ENCODE results near the gene LRRC8D.

The LRRC8D gene

DNA sequence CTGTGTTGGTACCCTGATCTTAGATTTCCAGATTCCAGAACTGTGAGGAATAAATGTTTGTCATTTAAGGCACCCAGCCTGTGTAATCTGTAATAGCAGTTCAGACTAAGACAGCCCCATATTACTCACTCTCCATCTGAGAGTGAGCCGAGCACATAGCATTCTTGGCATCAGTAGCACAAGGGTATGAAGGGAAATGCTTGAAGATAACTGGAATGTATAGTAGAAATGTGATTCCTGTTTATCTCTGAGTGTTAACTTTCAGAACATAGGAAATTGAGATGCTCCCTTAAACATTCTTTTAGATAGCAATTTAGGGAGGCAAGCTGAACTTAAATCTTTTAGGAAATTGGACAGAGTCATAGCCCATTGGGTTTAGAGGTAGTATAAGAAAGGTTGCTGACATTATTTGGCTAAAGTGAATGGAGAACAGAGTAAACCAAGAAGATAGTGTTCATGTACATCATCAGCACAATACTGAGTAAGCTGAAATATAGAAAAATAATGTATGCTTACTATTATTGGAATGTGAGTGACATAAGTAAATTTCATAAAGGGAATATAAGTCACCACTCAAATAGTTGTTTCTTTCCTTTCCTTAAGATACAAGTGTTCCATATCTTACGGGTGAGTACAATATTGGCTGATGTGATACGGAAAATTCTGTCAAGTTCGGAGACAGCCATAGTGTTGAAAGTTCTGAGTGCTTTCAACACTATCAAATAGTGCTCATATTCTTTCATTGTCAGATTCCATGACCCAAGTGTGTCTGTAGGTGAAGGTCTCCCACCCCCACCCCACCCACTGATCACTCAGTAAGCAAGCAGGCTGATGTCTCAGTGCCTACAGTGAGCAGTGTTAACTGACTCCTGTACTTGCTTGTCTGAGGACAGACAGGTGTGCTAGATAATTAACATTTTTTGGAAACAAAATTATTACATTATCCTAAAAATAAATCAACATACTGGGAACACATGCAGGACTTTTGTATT lies 73.7 kb downstream of the LRRC8D start:
- Histone ChIP-seq H3K9ac (ENCODE audit: low read depth, low read length) (no peak overlapping the region), H3K4me3 (ENCODE audit: low read depth, low read length) (no peak overlapping the region), H3K36me3 (ENCODE audit: control insufficient read depth, insufficient read depth, low read length) (no peaks in the 10 kb centered on the region), H3K27me3 (ENCODE audit: control insufficient read depth, insufficient read depth, low read length) (no peaks in the 10 kb centered on the region), H3K4me1 (ENCODE audit: control insufficient read depth, insufficient read depth, low read length) (peaks cover 8% of the 10 kb centered on the region), H3K9me3 (ENCODE audit: control insufficient read depth, insufficient read depth, low read length) (no peaks in the 10 kb centered on the region)

DNA sequence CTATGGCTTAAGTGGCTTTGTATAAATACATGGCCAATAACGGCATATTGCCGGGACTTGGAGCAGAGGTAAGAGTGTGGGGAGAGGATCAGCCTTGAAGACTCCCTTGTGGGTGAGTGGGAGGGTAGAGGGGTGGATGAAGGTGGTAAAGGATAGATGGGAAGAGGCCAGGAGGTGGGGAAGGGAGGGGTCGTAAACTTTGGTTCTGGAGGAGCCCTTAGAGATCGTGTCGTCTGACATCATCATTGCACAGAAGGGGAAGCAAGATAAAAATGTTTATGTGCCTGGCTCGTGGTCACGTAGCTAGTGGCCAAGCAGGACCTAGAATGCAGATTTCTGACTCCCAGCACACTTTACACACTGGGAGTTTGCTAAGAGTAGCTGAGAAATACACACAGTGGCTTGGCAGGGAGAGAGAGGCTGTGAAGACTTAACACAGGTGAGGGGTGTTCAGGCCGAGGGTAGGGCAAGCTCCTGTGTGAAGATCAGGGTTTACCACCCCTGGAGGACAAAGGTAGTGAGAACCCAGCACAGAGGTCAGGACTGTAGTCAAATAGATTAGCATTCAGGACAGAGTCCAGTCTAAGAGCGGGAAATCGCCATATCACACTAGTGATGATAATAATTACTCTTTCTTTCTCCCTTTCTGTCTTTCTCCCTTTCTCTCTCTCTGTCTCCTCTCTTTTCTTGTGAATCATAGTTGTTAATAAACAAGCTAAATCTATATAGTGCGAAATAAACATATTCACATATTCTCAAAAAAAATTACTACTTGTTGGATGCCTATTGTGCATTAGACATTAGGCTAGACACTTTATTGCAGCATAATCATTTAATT lies 75.5 kb downstream of the LRRC8D start:
- H3K36me3 ChIP-seq (ENCODE audit: control insufficient read depth, insufficient read depth, low read length), result no peaks in the 10 kb centered on the region
- H3K4me3 ChIP-seq (ENCODE audit: low read depth, low read length), result no peak overlapping the region

DNA sequence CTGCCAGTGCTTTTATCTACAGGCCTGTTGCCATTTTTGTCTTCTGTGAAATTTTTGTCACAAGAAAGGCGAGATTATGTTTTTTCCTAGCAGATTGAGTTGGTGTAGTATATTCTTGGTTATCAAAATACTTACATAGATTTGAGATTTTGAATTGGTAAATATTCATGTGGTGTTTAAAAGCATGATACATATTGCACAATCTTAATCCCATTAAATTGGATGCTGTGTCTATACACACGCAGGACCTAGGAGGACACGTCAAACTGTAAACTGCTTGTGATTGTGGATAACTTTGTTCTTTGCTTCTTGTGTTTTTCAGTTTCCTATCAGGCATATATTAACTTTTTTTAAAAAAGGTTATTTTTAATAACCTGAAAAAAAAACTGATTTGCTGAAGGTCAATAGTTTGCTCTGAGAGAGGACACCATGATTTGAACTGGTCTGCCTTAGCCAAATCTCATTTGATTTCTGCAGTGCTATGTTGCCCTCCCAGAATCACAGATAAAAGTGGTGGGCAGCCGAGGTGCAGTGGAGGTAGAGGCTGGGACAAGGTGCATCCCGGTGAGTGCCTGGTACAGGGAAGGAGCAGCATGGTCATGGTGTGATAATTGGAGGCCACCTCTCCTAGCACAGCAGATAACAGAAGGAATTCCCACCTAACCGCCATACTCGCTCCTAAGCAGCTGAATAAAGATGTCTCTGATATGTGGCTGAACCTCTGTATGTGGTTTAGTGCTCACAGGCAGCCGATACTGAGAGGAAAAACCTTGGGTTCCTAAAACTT lies 76.7 kb downstream of the LRRC8D start:
- no peaks in the 10 kb centered on the region for H3K9me3 ChIP-seq (ENCODE audit: control insufficient read depth, insufficient read depth, low read length)
- H3K4me3 ChIP-seq (ENCODE audit: low read depth, low read length), result no peak overlapping the region
- H3K4me1 ChIP-seq (ENCODE audit: control insufficient read depth, insufficient read depth, low read length), result peaks cover 8% of the 10 kb centered on the region
- H3K27me3 ChIP-seq (ENCODE audit: control insufficient read depth, insufficient read depth, low read length), result no peaks in the 10 kb centered on the region
- H3K36me3 ChIP-seq (ENCODE audit: control insufficient read depth, insufficient read depth, low read length), result no peaks in the 10 kb centered on the region
- H3K9ac ChIP-seq (ENCODE audit: low read depth, low read length), result no peak overlapping the region

More for the DNA sequence above, 75.5 kb downstream of the LRRC8D start:
- no peaks in the 10 kb centered on the region for H3K27me3 ChIP-seq (ENCODE audit: control insufficient read depth, insufficient read depth, low read length)
- no peaks in the 10 kb centered on the region for H3K9me3 ChIP-seq (ENCODE audit: control insufficient read depth, insufficient read depth, low read length)
- peaks cover 8% of the 10 kb centered on the region for H3K4me1 ChIP-seq (ENCODE audit: control insufficient read depth, insufficient read depth, low read length)
- no peak overlapping the region for H3K9ac ChIP-seq (ENCODE audit: low read depth, low read length)

DNA sequence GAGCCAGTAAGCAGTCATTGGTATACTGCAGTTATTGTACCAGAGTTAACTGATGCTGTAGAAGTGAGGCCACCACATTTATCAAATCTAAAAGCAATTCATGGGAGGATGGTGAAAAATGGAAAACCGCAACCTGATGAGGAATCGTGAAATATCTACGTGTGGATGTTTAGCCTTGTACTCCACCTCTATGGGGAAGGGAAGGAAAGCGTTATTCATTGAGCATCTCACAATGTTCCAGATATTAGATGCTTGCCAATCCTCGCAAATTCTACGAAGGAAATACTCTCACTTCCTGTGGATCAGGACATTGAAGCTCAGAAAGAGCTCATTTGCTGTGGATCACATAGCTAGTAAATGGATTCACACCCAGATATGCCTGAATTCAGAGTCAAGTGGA lies 77.3 kb downstream of the LRRC8D start:
- Histone ChIP-seq H3K9me3 (ENCODE audit: control insufficient read depth, insufficient read depth, low read length) (no peaks in the 10 kb centered on the region), H3K36me3 (ENCODE audit: control insufficient read depth, insufficient read depth, low read length) (no peaks in the 10 kb centered on the region), H3K4me3 (ENCODE audit: low read depth, low read length) (no peak overlapping the region), H3K4me1 (ENCODE audit: control insufficient read depth, insufficient read depth, low read length) (peaks cover 8% of the 10 kb centered on the region), H3K27me3 (ENCODE audit: control insufficient read depth, insufficient read depth, low read length) (no peaks in the 10 kb centered on the region), H3K9ac (ENCODE audit: low read depth, low read length) (no peak overlapping the region)

DNA sequence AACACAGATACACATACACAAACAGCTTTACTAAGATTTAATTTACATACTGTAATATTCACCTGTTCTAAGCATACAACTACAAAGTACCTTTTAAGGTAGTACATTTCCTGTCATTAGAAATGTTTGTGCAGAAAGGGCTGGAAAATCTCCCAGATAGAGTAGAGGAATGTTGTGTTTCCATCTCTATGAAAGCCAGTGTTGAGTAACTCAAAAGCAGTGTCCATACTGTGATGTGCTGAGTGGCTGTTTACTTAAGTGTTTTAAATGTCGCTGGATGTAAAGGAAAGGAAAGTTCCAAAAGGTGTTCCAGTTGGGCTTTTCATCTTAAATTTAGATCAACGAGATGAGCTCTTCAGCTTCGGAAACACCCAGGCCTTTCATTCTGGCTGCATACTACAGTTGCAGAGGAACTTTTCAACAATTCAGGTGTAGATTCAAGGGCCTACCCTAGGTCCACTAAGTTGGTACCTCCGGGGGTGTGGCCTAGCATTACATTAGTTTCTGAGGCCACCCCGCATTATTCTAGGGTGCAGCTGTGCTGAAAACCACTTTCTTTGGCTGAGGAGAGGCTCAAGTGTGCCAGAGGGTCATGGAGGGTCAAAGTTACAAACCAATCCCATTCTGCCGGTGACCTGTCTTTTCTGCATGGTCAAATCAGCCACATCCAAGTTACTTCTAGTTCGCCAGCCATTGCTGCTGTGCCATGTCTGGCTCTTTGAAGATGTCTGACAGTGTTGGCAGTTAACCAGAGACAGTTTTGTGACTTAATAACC lies 78.1 kb downstream of the LRRC8D start:
- no peaks in the 10 kb centered on the region for H3K36me3 ChIP-seq (ENCODE audit: control insufficient read depth, insufficient read depth, low read length)
- H3K4me1 ChIP-seq (ENCODE audit: control insufficient read depth, insufficient read depth, low read length), result peaks cover 11% of the 10 kb centered on the region
- no peak overlapping the region for H3K9ac ChIP-seq (ENCODE audit: low read depth, low read length)
- H3K9me3 ChIP-seq (ENCODE audit: control insufficient read depth, insufficient read depth, low read length), result no peaks in the 10 kb centered on the region
- no peak overlapping the region for H3K4me3 ChIP-seq (ENCODE audit: low read depth, low read length)
- H3K27me3 ChIP-seq (ENCODE audit: control insufficient read depth, insufficient read depth, low read length), result no peaks in the 10 kb centered on the region

DNA sequence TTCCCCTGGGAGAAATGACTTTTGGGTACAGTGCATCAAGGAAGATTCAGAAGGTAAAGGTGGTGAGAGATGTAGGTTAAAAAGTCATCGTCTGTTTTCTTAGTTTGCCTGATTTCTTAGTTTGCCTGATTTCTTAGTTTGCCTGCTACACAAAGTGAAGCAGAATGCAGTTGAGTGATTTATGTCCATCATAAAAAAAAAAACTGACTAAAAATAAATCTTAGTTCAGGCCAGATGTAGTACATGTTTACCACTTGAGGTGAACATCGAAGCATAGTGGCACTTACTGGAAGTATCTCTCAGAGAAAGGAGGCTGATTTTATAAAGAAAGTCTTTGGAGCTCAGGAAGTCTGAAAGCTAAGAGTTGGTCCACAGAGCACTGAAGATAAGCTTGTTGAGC lies 79.5 kb downstream of the LRRC8D start:
- Histone ChIP-seq H3K4me1 (ENCODE audit: control insufficient read depth, insufficient read depth, low read length) (peaks cover 14% of the 10 kb centered on the region), H3K9ac (ENCODE audit: low read depth, low read length) (no peak overlapping the region), H3K36me3 (ENCODE audit: control insufficient read depth, insufficient read depth, low read length) (no peaks in the 10 kb centered on the region)

DNA sequence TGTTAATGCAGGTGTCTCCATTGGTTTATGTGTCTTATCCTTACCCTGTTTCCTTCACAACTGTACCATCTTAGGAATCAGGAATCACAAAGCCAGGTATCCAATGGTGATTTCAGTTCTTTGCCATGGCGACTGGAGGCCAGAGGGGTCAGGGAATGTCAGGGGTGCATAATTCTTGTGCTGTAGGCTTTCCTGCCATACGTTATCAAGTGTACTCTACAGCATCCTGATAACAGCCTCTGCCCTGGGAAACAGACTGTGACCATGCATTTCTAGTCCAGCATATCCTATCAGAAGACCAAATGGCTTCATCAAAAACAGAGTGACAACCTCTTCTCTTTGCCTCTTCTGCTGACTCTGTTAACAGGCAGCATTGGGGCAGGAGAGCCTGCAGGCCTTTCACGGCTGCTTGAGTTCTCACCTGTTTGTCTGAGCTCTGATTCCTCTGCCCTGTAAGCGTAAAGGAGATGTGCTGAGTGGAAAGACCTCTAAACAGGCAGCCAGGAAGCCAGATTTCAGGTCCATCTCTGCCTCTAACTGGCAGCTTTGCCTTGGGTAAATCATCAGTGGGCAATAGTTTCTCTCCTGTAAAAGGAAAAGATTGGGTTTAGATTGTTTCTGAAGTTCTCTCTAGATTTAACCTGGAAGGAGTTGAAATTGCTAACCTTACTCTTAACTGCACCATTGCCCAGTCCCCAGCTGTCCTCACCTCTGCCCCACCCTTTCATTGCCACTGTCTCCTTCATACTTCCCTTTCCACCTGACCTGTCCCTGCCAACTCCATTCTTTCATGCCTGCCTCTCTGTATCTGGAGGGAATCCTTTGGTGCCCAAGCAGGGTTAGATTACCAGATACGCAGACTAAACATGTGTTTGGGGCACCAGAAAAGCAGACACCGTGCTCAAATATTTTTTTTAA lies 80.2 kb downstream of the LRRC8D start:
- no peaks in the 10 kb centered on the region for H3K27me3 ChIP-seq (ENCODE audit: control insufficient read depth, insufficient read depth, low read length)
- H3K4me1 ChIP-seq (ENCODE audit: control insufficient read depth, insufficient read depth, low read length), result peaks cover 22% of the 10 kb centered on the region

More for the DNA sequence above, 79.5 kb downstream of the LRRC8D start:
- Histone ChIP-seq H3K9me3 (ENCODE audit: control insufficient read depth, insufficient read depth, low read length) (no peaks in the 10 kb centered on the region), H3K27me3 (ENCODE audit: control insufficient read depth, insufficient read depth, low read length) (no peaks in the 10 kb centered on the region), H3K4me3 (ENCODE audit: low read depth, low read length) (no peak overlapping the region)

DNA sequence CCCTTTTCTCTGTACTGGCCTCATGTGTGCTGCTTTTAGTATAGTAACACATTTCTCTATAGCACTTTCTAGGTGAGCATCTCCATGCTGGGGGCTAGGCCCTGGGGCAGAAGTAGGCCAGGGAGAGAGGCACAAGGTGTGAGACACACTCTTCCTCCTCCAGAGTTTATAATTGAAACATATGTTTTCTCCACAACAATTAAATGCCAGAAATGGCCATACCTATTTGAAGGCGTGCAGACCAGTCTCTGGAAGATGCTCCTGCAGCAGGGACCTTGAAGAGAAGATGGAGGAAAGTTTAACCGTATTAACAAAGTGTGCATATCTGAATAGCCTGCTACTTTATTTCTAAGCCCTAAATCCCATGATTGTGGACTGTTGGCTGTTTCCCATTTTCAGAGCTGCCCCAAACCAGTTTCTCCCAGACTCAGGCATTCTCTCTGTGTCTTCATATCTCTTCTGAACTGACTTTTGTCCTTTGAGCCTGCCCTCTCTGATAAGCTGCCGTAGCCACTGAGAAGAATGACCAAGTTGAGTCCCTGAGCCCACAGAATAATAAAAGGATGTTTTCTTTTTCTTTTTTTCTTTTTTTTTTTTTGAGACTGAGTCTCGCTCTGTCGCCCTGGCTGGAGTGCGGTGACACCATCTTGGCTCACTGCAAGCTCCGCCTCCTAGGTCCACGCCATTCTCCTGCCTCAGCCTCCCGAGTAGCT lies 81.3 kb downstream of the LRRC8D start:
- H3K4me3 ChIP-seq (ENCODE audit: low read depth, low read length), result no peak overlapping the region
- no peak overlapping the region for H3K9ac ChIP-seq (ENCODE audit: low read depth, low read length)
- H3K36me3 ChIP-seq (ENCODE audit: control insufficient read depth, insufficient read depth, low read length), result no peaks in the 10 kb centered on the region
- no peaks in the 10 kb centered on the region for H3K9me3 ChIP-seq (ENCODE audit: control insufficient read depth, insufficient read depth, low read length)
- H3K27me3 ChIP-seq (ENCODE audit: control insufficient read depth, insufficient read depth, low read length), result no peaks in the 10 kb centered on the region
- peaks cover 30% of the 10 kb centered on the region for H3K4me1 ChIP-seq (ENCODE audit: control insufficient read depth, insufficient read depth, low read length)

More for the DNA sequence above, 80.2 kb downstream of the LRRC8D start:
- H3K9me3 ChIP-seq (ENCODE audit: control insufficient read depth, insufficient read depth, low read length), result no peaks in the 10 kb centered on the region
- H3K9ac ChIP-seq (ENCODE audit: low read depth, low read length), result no peak overlapping the region
- no peaks in the 10 kb centered on the region for H3K36me3 ChIP-seq (ENCODE audit: control insufficient read depth, insufficient read depth, low read length)
- H3K4me3 ChIP-seq (ENCODE audit: low read depth, low read length), result no peak overlapping the region

DNA sequence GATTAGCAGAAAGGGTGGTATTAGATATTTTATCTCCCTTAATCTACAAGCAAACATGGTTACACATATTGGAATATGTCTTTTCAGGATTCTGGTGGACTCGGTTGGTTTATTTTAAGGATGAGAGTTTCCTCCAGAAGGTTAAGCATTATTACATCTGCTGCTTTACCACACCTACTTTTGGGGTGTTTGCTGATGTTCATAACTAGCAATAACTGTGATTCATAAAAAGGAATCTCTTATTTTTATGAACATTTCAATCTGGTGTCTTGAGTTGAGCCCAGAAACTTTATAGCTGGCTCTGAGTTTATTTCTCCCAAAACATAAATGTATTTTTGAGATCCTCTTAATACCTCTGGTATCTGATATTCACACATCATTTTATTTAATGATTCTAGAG lies 82.7 kb downstream of the LRRC8D start:
- no peaks in the 10 kb centered on the region for H3K27me3 ChIP-seq (ENCODE audit: control insufficient read depth, insufficient read depth, low read length)
- H3K9me3 ChIP-seq (ENCODE audit: control insufficient read depth, insufficient read depth, low read length), result no peaks in the 10 kb centered on the region
- peaks cover 27% of the 10 kb centered on the region for H3K4me1 ChIP-seq (ENCODE audit: control insufficient read depth, insufficient read depth, low read length)
- H3K4me3 ChIP-seq (ENCODE audit: low read depth, low read length), result no peak overlapping the region
- no peaks in the 10 kb centered on the region for H3K36me3 ChIP-seq (ENCODE audit: control insufficient read depth, insufficient read depth, low read length)
- H3K9ac ChIP-seq (ENCODE audit: low read depth, low read length), result no peak overlapping the region
